SK-N-SH (cell line): ENCODE results near the gene TMED8. TPM values are rescaled to one million over a fixed set of nuclear protein-coding genes. Genes with fewer than 3 reads are reported as not detected.

Experiments used
- CTCF ChIA-PET: fragments of 300-600, 350-600 bp; formaldehyde crosslinking; extraction: SDS; loops from one replicate; lab custom pipeline; 2021; lab: Yijun Ruan, JAX
- POLR2A ChIA-PET: fragments of 350-600 bp; sonication (Branson Sonifier 250); formaldehyde crosslinking; extraction: SDS; loops from one replicate; lab custom pipeline; 2020; ENCODE audit warnings: antibody characterized with exemption, inconsistent platforms; lab: Yijun Ruan, JAX
- DNase-seq: peaks from one replicate; pipeline ENCODE4 v3.0.0; 2012
- H2AFZ ChIP-seq: fragments of 200-600 bp; sonication (generic); 2 replicates; pipeline ENCODE4 v1.8.1; 2016; ENCODE audit warnings: antibody characterized with exemption, mild to moderate bottlenecking, low read depth
- H3F3A ChIP-seq: fragments of 200-600 bp; sonication (generic); replicated peaks from 2 replicates; pipeline ENCODE3; 2016; ENCODE audit warnings: antibody characterized with exemption, mild to moderate bottlenecking; ENCODE audit not compliant: insufficient read depth
- H3K27ac ChIP-seq, 2 experiments: fragments of 200-500 bp in 1 of 2; fragments of 200-600 bp in 1 of 2; sonication (Bioruptor generic) in 1 of 2; sonication (generic), shearing (Covaris generic) in 1 of 2; 2 replicates each; pipeline versions ENCODE4 v1.5.1 to v1.6.1; 2014 to 2016; ENCODE audit warnings: low read depth in 2 of 2, inconsistent platforms in 1 of 2, low read length in 1 of 2, mild to moderate bottlenecking in 1 of 2, mixed read lengths in 1 of 2
- H3K27me3 ChIP-seq: fragments of 200-600 bp; sonication (generic), shearing (Covaris generic); 2 replicates; pipeline ENCODE4 v1.6.1; 2016; ENCODE audit warnings: mixed run types; ENCODE audit not compliant: insufficient read depth
- H3K36me3 ChIP-seq, 2 experiments: fragments of 200-500 bp in 1 of 2; fragments of 200-600 bp in 1 of 2; sonication (Bioruptor generic) in 1 of 2; sonication (generic) in 1 of 2; replicated peaks in 1 of 2; 2 replicates each; pipeline versions ENCODE3 to v1.5.1; 2014 to 2016; ENCODE audit warnings: low read length in 1 of 2, mild to moderate bottlenecking in 1 of 2; ENCODE audit not compliant: insufficient read depth in 2 of 2, control insufficient read depth in 1 of 2
- H3K4me1 ChIP-seq, 2 experiments: fragments of 200-500 bp in 1 of 2; fragments of 200-600 bp in 1 of 2; sonication (Bioruptor generic) in 1 of 2; sonication (generic), shearing (Covaris generic) in 1 of 2; 2 replicates each; pipeline versions ENCODE4 v1.5.1 to v1.6.1; 2014 to 2016; ENCODE audit warnings: low read depth in 1 of 2, low read length in 1 of 2, mixed run types in 1 of 2; ENCODE audit not compliant: insufficient read depth in 2 of 2, control insufficient read depth in 1 of 2
- H3K4me2 ChIP-seq: fragments of 200-600 bp; sonication (generic), shearing (Covaris generic); 2 replicates; pipeline ENCODE4 v1.6.1; 2017; ENCODE audit warnings: mixed run types
- H3K4me3 ChIP-seq, 2 experiments: fragments of 200-500 bp in 1 of 2; fragments of 200-600 bp in 1 of 2; sonication (Bioruptor generic) in 1 of 2; sonication (generic), shearing (Covaris generic) in 1 of 2; 2 replicates each; pipeline versions ENCODE4 v1.5.1 to v1.8.1; 2014 to 2016; ENCODE audit warnings: low read depth in 2 of 2, inconsistent platforms in 1 of 2, low read length in 1 of 2, mild to moderate bottlenecking in 1 of 2, mixed read lengths in 1 of 2, moderate library complexity in 1 of 2
- H3K79me2 ChIP-seq: fragments of 200-600 bp; sonication (generic); 2 replicates; pipeline ENCODE4 v1.8.1; 2017; ENCODE audit warnings: mild to moderate bottlenecking; ENCODE audit not compliant: insufficient read depth
- H3K9ac ChIP-seq: fragments of 200-600 bp; sonication (generic); 2 replicates; pipeline ENCODE4 v1.6.1; 2017; ENCODE audit warnings: mixed run types
- H3K9me2 ChIP-seq: fragments of 200-600 bp; sonication (generic); 2 replicates; pipeline ENCODE4 v1.6.1; 2017; ENCODE audit warnings: mixed run types
- H3K9me3 ChIP-seq: fragments of 200-600 bp; sonication (generic); 2 replicates; pipeline ENCODE4 v1.6.1; 2017; ENCODE audit warnings: mixed run types, mild to moderate bottlenecking, moderate library complexity
- H4K20me1 ChIP-seq: fragments of 200-600 bp; sonication (generic); 2 replicates; pipeline ENCODE4 v1.6.1; 2017; ENCODE audit warnings: mild to moderate bottlenecking, mixed run types; ENCODE audit not compliant: insufficient read depth
- GATA2 ChIP-seq: sonication (generic); formaldehyde crosslinking; IDR thresholded peaks from 2 replicates; pipeline ENCODE4 v1.5.0; 2020; ENCODE audit warnings: mild to moderate bottlenecking, missing genetic modification reagents
- IRF3 ChIP-seq: fragments of 150-350 bp; IDR thresholded peaks from 2 replicates; pipeline ENCODE4 v1.6.1; 2016; ENCODE audit warnings: mild to moderate bottlenecking, low read depth, low read length
- MEF2A ChIP-seq: IDR thresholded peaks from 2 replicates; pipeline ENCODE4 v1.4.0; 2012; ENCODE audit warnings: low read depth, borderline replicate concordance
- REST ChIP-seq: IDR thresholded peaks from 2 replicates; pipeline ENCODE4 v1.6.1; 2012; ENCODE audit warnings: mild to moderate bottlenecking, low read depth, low read length, moderate library complexity
- RFX5 ChIP-seq: IDR thresholded peaks from 2 replicates; pipeline ENCODE4 v1.6.1; 2012; ENCODE audit warnings: mild to moderate bottlenecking, improper control_type of control experiment, low read length
- SIN3A ChIP-seq: IDR thresholded peaks from 2 replicates; pipeline ENCODE4 v1.6.1; 2012; ENCODE audit warnings: low read depth, mild to moderate bottlenecking, low read length, moderate library complexity, borderline replicate concordance
- TAF1 ChIP-seq: IDR thresholded peaks from 2 replicates; pipeline ENCODE4 v1.6.1; 2012; ENCODE audit warnings: low read depth, mild to moderate bottlenecking, low read length, moderate library complexity, borderline replicate concordance
- ZBTB33 ChIP-seq: IDR thresholded peaks from 2 replicates; pipeline ENCODE4 v1.4.0; 2012; ENCODE audit warnings: low read depth, borderline replicate concordance
- WGBS: methylation state at CpG from one replicate; pipeline ENCODE4 v1.1.6; 2017; ENCODE audit warnings: low lambda C conversion rate; 5-methylcytosine and 5-hydroxymethylcytosine counted together
- polyA plus RNA-seq, 3 experiments: library from polyadenylated mRNA; depleted of rRNA; stranded (reverse); fragments of >200 nt; gene quantifications; 2 replicates each; pipeline ENCODE4 v1.2.3, GENCODE V29; 2012

The TMED8 gene
- polyA plus RNA-seq, 1 of the 3 experiments (the other 2 are of a cell fraction) = 2.3 TPM

- TF ChIP-seq RFX5 = no peak
- no peak for TF ChIP-seq GATA2
- no peak for TF ChIP-seq REST
Measured at GRCh38 chr14:77407158-77407557, 30.3 kb upstream of the TMED8 start (continued).

- no peaks in the 10 kb centered on the region for H4K20me1 ChIP-seq
- H3K9me3 ChIP-seq = no peaks in the 10 kb centered on the region
- no peaks in the 10 kb centered on the region for H3K79me2 ChIP-seq
- no peak overlapping the region for H3K4me3 ChIP-seq
- H3K27ac ChIP-seq = no peak overlapping the region
- no peak for DNase-seq
- H3K27me3 ChIP-seq = no peaks in the 10 kb centered on the region
- H3K36me3 ChIP-seq = no peaks in the 10 kb centered on the region
- H3K4me1 ChIP-seq = no peaks in the 10 kb centered on the region
- TF ChIP-seq ZBTB33 = no peak
- no peak for TF ChIP-seq GATA2
- no peak for TF ChIP-seq IRF3
- TF ChIP-seq SIN3A = no peak
- no peak for TF ChIP-seq TAF1
- TF ChIP-seq REST = no peak
- TF ChIP-seq MEF2A = no peak
- H3F3A ChIP-seq = no peaks in the 10 kb centered on the region
- no peak overlapping the region for H2AFZ ChIP-seq
- no peak overlapping the region for H3K9ac ChIP-seq
- POLR2A ChIA-PET = no interaction called here
- no peak overlapping the region for H3K4me2 ChIP-seq
- no peaks in the 10 kb centered on the region for H3K9me2 ChIP-seq
- CTCF ChIA-PET = interaction anchor here (1.0 kb wide), 2 partner anchors 13 to 145 kb away, joined by 3 read pairs; no protein-coding TSS in a partner anchor
- WGBS = 84% methylated on average over 6 of the region's 6 CpGs
Measured at GRCh38 chr14:77406718-77407117, 29.8 kb upstream of the TMED8 start.
